ENCODE results near the gene SPTLC1.

DNA sequence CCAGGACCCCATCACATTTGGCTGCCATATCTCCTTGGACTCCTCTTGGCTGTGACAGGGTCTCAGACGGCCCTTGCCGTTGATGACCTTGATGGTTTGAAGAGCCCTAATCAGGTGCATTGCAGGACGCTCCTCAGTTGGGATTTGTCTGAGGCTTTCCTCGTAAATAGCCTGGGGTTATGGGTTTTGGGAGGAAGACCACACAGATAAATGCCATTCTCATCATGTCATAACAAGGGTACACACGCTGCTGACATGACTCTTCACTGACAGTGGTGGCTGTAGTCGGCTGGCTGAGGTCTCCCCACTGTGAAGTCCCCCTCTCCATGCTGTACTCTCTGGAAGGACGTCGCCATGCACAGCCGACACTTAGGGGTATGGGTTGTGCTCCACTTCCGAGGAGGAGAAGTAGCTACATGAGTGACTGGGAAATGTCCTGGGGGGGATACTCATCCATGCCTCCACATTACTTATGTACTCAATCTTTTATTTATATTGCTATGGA lies 42.9 kb upstream of the SPTLC1 start:
- TF ChIP-seq POLR2A (IDR thresholded peaks at IDR 0.05), result no peak
- no peak for TF ChIP-seq CTCF (IDR thresholded peaks at IDR 0.05)
